Measurements from ENCODE around the gene TUT7. TPM values are rescaled to one million over a fixed set of nuclear protein-coding genes. Genes with fewer than 3 reads are reported as not detected.

The TUT7 gene
- polyA plus RNA-seq, 10 donors: 14.1 to 20.7 (median 18.0) TPM

- no peak for DNase-seq
Observed at GRCh38 chr9:86256653-86257052, 97.6 kb downstream of the TUT7 start.

- no peak for DNase-seq
Observed at GRCh38 chr9:86253577-86253976, 100.6 kb downstream of the TUT7 start.

- no peak for DNase-seq
Observed at GRCh38 chr9:86252870-86253269, 101.3 kb downstream of the TUT7 start.

- no peak for DNase-seq
Observed at GRCh38 chr9:86250123-86250522, 104.1 kb downstream of the TUT7 start.

- DNase-seq: no peak
Observed at GRCh38 chr9:86248746-86249145, 105.5 kb downstream of the TUT7 start.

- peak in 1 of 3 donors; percentile 29 for DNase-seq
Observed at GRCh38 chr9:86246752-86247161, 107.5 kb downstream of the TUT7 start.

GRCh38 chr9:86242071-86242470 is 112.1 kb downstream of the TUT7 start:
- DNase-seq: no peak

GRCh38 chr9:86241216-86241615 is 113.0 kb downstream of the TUT7 start:
- DNase-seq: no peak

- DNase-seq: no peak
Observed at GRCh38 chr9:86238861-86239770, 115.1 kb downstream of the TUT7 start.

Other genes with a start within 250 kb of the TUT7 start
- under 1 TPM in 6 of 10 donors, not detected in 4; 0.16 to 0.30 (median 0.22) TPM for gene C9orf153, start 94.8 kb downstream of the TUT7 start, polyA plus RNA-seq (ENCODE audit: insufficient read length in 10 of 10)
- 10 to 100 TPM; 26.8 to 34.6 (median 30.4) TPM for gene ISCA1, start 71.9 kb downstream of the TUT7 start, polyA plus RNA-seq (ENCODE audit: insufficient read length in 10 of 10)